ENCODE results near the gene PCDHGA1.

Gene PCDHGA1

DNA sequence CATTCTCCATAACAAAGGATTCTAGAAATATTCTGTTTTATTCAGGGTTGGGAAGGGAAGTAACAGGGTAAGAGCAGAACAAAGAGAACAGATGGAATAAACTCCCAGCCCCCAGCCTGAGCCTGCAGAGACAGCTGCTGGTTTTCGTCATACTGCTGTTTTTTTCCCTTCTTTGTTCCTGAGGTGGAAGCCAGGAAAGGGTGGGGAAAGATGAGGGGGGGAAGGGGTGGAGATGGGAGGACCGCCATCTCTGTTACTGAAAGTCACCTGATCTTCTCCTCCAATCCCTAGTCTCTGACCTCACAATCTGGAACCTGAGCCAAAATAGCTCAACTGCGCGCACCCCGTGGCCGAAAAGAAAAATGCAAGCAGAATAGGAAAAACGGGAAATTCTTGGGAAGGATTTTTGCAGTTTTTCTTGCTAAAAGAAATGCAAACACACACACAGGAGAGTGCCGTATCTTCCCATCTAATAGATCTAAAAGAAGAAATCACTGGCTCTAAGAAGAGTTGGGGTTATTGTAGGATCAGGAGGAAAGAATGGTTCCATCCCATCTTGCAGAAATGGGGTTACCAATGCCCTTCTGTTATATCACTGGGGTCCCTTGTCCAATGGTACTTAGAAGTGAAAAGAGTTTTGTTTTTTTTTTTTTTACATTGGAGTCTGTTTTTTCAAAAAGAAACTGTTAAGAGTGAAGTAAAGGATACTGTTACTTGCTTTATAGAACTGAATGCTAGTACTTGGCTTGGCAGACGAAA, 230.6 kb downstream of the PCDHGA1 start:
- peaks cover 19% of the 10 kb centered on the region for H3K4me1 ChIP-seq (ENCODE audit: control insufficient read depth, insufficient read depth, low read length)
- H3K9me3 ChIP-seq (ENCODE audit: control insufficient read depth, insufficient read depth, low read length), result no peaks in the 10 kb centered on the region
- peak overlapping the region; percentile 30 for H3K4me3 ChIP-seq (ENCODE audit: low read depth, low read length)
- H3K9ac ChIP-seq (ENCODE audit: low read depth, low read length), result peak overlapping the region; percentile 41
- H3K27me3 ChIP-seq (ENCODE audit: control insufficient read depth, insufficient read depth, low read length), result no peaks in the 10 kb centered on the region
- no peaks in the 10 kb centered on the region for H3K36me3 ChIP-seq (ENCODE audit: control insufficient read depth, insufficient read depth, low read length)
